Gastroesophageal sphincter (tissue), 4 donors: ENCODE measurements around the gene ZNF714. TPM values are rescaled to one million over a fixed set of nuclear protein-coding genes. Genes with fewer than 3 reads are reported as not detected.

Source experiments
- ATAC-seq: fragments of 150-250 bp; one replicate; pipeline ENCODE4 v1.9.1; 2016; ENCODE audit warnings: mild to moderate bottlenecking, moderate library complexity
- H3K27ac ChIP-seq, 4 donors: fragments of 200-600 bp; sonication (generic) in 3 of 4; 1 replicate in 3 of 4; 2 replicates in 1 of 4; pipeline ENCODE4 v1.5.1; 2016 to 2019
- H3K27me3 ChIP-seq: fragments of 200-600 bp; sonication (generic); one replicate; pipeline ENCODE4 v1.5.1; 2019
- H3K36me3 ChIP-seq, 2 donors: fragments of 200-600 bp; sonication (generic); one replicate each; pipeline ENCODE4 v1.5.1; 2019; ENCODE audit warnings: control low read depth in 1 of 2
- H3K4me1 ChIP-seq, 3 donors: fragments of 200-600 bp; sonication (generic); 1 replicate in 2 of 3; 2 replicates in 1 of 3; pipeline ENCODE4 v1.5.1; 2016 to 2019; ENCODE audit warnings: control low read depth in 2 of 3
- H3K4me3 ChIP-seq, 2 donors: fragments of 200-600 bp; sonication (generic); one replicate each; pipeline ENCODE4 v1.5.1; 2019; ENCODE audit warnings: mild to moderate bottlenecking in 1 of 2, moderate library complexity in 1 of 2
- H3K9me3 ChIP-seq, 3 donors: fragments of 200-600 bp; sonication (generic); one replicate each; pipeline ENCODE4 v1.5.1; 2017 to 2019; ENCODE audit warnings: control low read depth in 2 of 3
- EP300 ChIP-seq: sonication (generic); formaldehyde crosslinking; IDR thresholded peaks from one replicate; pipeline ENCODE4 v1.6.1; 2017; ENCODE audit warnings: antibody characterized with exemption, mild to moderate bottlenecking
- POLR2A ChIP-seq, 2 donors: fragments of 450-650 bp; IDR thresholded peaks; one replicate each; pipeline ENCODE4 v1.6.1; 2017; ENCODE audit warnings: antibody characterized with exemption in 2 of 2, mild to moderate bottlenecking in 2 of 2, moderate library complexity in 1 of 2
- POLR2AphosphoS5 ChIP-seq: sonication (generic); formaldehyde crosslinking; IDR thresholded peaks from one replicate; pipeline ENCODE4 v1.6.1; 2017; ENCODE audit warnings: antibody characterized with exemption
- WGBS, 2 donors: methylation state at CpG; one replicate each; pipeline ENCODE4 v1.1.5; 2018; ENCODE audit warnings: low coverage in 1 of 2; 5-methylcytosine and 5-hydroxymethylcytosine counted together
- total RNA-seq, 4 donors: library from RNA; depleted of rRNA; stranded (reverse); fragments of >200 nt; gene quantifications; one replicate each; pipeline ENCODE4 v1.1.0, GENCODE V29; 2016
- TF ChIP-seq, protein P1 (sequence below), 4 experiments: fragments of 200-600 bp in 2 of 4; fragments of 450-650 bp in 2 of 4; sonication (generic) in 1 of 4; IDR thresholded peaks; one replicate each; pipeline ENCODE4 v1.5.1; 2017 to 2019; ENCODE audit warnings: antibody characterized with exemption in 4 of 4, mild to moderate bottlenecking in 2 of 4, moderate library complexity in 2 of 4

ZNF714 gene
- total RNA-seq, 4 donors from 2014 or later: 2.0 to 4.8 (median 2.5) TPM

DNA sequence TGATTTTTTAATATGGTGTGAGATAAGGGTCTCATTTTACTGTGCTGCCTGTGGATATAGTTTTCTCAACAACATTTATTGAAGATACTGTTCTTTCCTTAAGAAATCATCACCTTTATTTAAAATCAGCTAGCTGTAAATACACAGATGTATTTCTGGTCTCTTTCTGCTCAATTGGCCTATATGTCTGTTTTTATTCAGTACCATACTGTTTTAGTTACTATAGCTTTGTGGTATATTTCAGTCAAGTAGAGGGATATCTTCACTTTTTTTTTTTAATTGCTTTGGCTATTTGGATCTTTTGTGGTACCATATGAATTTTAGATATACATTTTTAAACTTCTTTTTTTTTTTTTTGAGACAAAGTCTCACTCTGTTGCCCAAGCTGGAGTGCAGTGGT lies 16.7 kb upstream of the ZNF714 start:
- Histone ChIP-seq H3K36me3 (peaks cover 0 to 45% of the 10 kb centered on the region in 2 donors), H3K4me1 (no peaks in the 10 kb centered on the region), H3K4me3 (no peak overlapping the region), H3K27me3 (no peaks in the 10 kb centered on the region), H3K9me3 (peaks cover 0 to 14% (median 0%) of the 10 kb centered on the region in 3 donors), H3K27ac (no peak overlapping the region)
- ATAC-seq: no peak
- no peak for TF ChIP-seq POLR2A (IDR thresholded peaks at IDR 0.05)
- no peak for TF ChIP-seq EP300
- no peak for TF ChIP-seq POLR2AphosphoS5
- TF ChIP-seq, protein P1, sequence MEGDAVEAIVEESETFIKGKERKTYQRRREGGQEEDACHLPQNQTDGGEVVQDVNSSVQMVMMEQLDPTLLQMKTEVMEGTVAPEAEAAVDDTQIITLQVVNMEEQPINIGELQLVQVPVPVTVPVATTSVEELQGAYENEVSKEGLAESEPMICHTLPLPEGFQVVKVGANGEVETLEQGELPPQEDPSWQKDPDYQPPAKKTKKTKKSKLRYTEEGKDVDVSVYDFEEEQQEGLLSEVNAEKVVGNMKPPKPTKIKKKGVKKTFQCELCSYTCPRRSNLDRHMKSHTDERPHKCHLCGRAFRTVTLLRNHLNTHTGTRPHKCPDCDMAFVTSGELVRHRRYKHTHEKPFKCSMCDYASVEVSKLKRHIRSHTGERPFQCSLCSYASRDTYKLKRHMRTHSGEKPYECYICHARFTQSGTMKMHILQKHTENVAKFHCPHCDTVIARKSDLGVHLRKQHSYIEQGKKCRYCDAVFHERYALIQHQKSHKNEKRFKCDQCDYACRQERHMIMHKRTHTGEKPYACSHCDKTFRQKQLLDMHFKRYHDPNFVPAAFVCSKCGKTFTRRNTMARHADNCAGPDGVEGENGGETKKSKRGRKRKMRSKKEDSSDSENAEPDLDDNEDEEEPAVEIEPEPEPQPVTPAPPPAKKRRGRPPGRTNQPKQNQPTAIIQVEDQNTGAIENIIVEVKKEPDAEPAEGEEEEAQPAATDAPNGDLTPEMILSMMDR (IDR thresholded peaks at IDR 0.05): no peak

DNA sequence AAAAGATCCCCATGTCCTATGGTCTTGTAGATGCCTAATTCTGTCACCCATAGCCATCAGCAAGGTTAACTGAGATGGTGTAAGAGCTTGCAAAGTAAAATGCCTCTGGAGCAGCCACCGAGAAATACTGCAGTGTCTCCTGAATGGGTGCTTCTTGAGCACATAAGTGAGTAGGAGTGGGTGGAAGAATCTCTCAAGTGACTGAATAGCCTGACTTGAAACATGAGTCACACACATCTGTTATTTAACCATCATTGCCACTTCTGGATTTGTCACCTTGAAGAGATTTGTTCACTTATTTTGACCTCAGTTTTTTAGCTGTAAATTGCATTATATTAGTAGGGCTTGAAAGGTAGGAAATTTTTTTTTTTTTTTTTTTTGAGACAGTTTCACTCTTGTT lies 2.3 kb downstream of the ZNF714 start:
- no peaks in the 10 kb centered on the region for H3K36me3 ChIP-seq
- no peaks in the 10 kb centered on the region for H3K9me3 ChIP-seq
- no peaks in the 10 kb centered on the region for H3K27me3 ChIP-seq
- H3K4me3 ChIP-seq: no peak overlapping the region
- no peak for ATAC-seq
- peaks cover 0 to 17% (median 0%) of the 10 kb centered on the region in 3 donors for H3K4me1 ChIP-seq
- no peak overlapping the region for H3K27ac ChIP-seq
- 100% methylated on average over 1 of the region's 1 CpG for WGBS, 2 donors
- TF ChIP-seq EP300: no peak
- TF ChIP-seq POLR2A (IDR thresholded peaks at IDR 0.05): no peak
- TF ChIP-seq POLR2AphosphoS5: no peak
- TF ChIP-seq, protein P1 (IDR thresholded peaks at IDR 0.05): no peak

DNA sequence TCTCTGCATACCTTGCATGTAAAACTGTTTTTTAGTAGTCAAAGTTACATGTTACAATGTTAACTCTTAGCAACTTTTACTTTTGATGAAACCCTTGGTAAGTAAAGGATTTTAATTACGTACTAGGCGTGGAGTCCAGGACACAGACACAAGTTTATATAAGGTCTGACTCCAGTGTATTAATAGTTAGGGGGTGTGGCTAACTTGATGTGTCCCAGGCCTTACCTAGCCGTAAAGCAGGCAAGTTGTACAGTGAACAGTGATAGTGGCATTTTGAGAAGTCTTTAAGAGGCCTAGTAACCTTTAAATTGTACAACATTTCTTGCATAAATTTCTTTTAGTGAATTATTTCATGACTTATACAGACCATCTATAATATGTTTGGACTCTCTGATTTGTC lies 5.9 kb downstream of the ZNF714 start:
- Histone ChIP-seq H3K27me3 (no peaks in the 10 kb centered on the region), H3K4me1 (peaks cover 0 to 6% (median 2%) of the 10 kb centered on the region in 3 donors), H3K27ac (no peak overlapping the region), H3K4me3 (no peak overlapping the region), H3K36me3 (no peaks in the 10 kb centered on the region), H3K9me3 (no peaks in the 10 kb centered on the region)
- WGBS, 2 donors: 62 to 64% methylated on average over 1 to 3 of the region's 3 CpGs
- ATAC-seq: no peak
- TF ChIP-seq EP300 (no peak), POLR2AphosphoS5 (no peak), POLR2A (IDR thresholded peaks at IDR 0.05) (no peak)
- TF ChIP-seq, protein P1 (IDR thresholded peaks at IDR 0.05): no peak

DNA sequence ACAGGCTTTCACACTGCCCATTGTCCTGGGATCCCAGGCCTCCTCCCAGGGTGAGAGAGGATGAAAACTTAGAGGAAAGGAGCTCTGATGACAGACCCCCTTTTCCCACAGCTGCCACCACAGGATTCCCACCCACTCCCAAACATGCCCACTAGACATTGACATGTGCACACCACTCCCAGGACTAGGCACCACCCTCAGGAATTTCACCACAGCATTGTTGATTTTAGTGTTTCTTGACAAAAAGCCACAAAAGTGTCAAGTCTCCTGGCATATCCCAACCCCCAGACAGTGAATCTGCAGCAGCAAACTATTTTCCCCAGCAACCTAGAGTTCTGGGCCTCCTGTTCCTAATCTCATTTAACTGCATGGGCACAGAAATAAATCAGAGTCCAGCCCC lies 10.1 kb downstream of the ZNF714 start:
- Histone ChIP-seq H3K36me3 (no peaks in the 10 kb centered on the region), H3K4me1 (peaks cover 0 to 2% (median 0%) of the 10 kb centered on the region in 3 donors), H3K9me3 (no peaks in the 10 kb centered on the region), H3K27me3 (no peaks in the 10 kb centered on the region), H3K27ac (no peak overlapping the region), H3K4me3 (no peak overlapping the region)
- no peak for ATAC-seq
- TF ChIP-seq POLR2A (IDR thresholded peaks at IDR 0.05): no peak
- no peak for TF ChIP-seq POLR2AphosphoS5
- TF ChIP-seq, protein P1 (IDR thresholded peaks at IDR 0.05): no peak
- no peak for TF ChIP-seq EP300

DNA sequence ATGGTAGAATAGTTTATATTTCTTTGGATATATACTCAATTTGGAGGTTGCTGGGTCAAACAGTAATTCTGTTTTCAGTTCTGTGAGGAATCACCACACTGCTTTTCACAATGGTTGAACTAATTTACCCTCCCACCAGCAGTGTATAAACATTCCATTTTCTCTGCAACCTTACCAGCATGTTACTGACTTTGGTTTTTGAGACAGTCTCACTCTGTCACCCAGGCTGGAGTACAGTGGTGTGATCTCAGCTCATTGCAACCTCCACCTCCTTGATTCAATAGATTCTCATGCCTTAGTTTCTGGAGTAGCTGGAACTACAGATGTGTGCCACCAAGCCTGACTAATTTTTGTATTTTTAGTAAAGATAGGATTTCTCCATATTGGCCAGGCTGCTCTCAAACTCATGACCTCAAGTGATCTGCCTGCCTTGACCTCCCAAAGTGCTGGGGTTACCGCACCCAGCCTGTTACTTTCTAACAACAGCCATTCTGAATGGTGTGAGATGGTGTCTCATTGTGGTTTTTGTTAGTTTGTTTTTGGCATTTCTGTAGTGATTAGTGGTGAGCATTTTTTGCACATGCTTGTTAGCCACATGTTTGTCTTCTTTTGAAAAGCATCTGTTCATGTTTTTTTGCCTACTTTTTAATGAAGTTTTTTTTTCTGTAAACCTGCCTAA lies 12.5 kb downstream of the ZNF714 start:
- WGBS, 2 donors: 100% methylated on average over 1 of the region's 1 CpG
- Histone ChIP-seq H3K4me1 (peaks cover 0 to 2% (median 0%) of the 10 kb centered on the region in 3 donors), H3K9me3 (no peaks in the 10 kb centered on the region), H3K4me3 (no peak overlapping the region), H3K36me3 (peaks cover 0 to 7% of the 10 kb centered on the region in 2 donors), H3K27ac (no peak overlapping the region), H3K27me3 (no peaks in the 10 kb centered on the region)
- no peak for ATAC-seq
- TF ChIP-seq POLR2AphosphoS5: no peak
- no peak for TF ChIP-seq POLR2A (IDR thresholded peaks at IDR 0.05)
- TF ChIP-seq, protein P1 (IDR thresholded peaks at IDR 0.05): no peak
- TF ChIP-seq EP300: no peak
